Naive thymus-derived CD4-positive, alpha-beta T cell (primary cell): Measurements from ENCODE around the gene PITPNM3. TPM values are rescaled to one million over a fixed set of nuclear protein-coding genes. Genes with fewer than 3 reads are reported as not detected.
A peak's percentile ranks its signal among the peaks of the same experiment; 100 is the strongest.

Experiments used
- ATAC-seq: fragments of 150-1000 bp; cut with Tn5 transposase; 2 replicates; pipeline ENCODE4 v1.10.0; 2021; ENCODE audit warnings: mild to moderate bottlenecking, moderate library complexity
- CTCF ChIA-PET: fragments of 350-600 bp; sonication (Branson Sonifier 250); formaldehyde crosslinking; loops from one replicate; lab custom pipeline; 2021; ENCODE audit warnings: antibody characterized with exemption; lab: Charles Lee
- POLR2A ChIA-PET: fragments of 350-600 bp; sonication (Branson Sonifier 250); formaldehyde crosslinking; loops from one replicate; lab custom pipeline; 2021; ENCODE audit warnings: antibody characterized with exemption, inconsistent platforms; lab: Charles Lee
- DNase-seq, 9 donors: peaks; one replicate each; pipeline versions ENCODE4 v3.0.0 to v3.0.0-alpha.2; 2020 to 2022; ENCODE audit warnings: mixed read lengths in 1 of 9
- H3K27ac ChIP-seq: one replicate; pipeline ENCODE4 v1.7.0; 2013; ENCODE audit warnings: mild to moderate bottlenecking, low read depth, low read length, moderate library complexity
- H3K27me3 ChIP-seq, 2 donors: one replicate each; pipeline ENCODE4 v1.7.0; 2013; ENCODE audit warnings: low read length in 2 of 2, mild to moderate bottlenecking in 2 of 2, moderate library complexity in 2 of 2; ENCODE audit not compliant: control insufficient read depth in 2 of 2, insufficient read depth in 2 of 2
- H3K36me3 ChIP-seq, 3 experiments: 1 replicate in 2 of 3; 2 replicates in 1 of 3; pipeline ENCODE4 v1.7.0; 2013; ENCODE audit warnings: low read length in 3 of 3, mild to moderate bottlenecking in 3 of 3, moderate library complexity in 1 of 3; ENCODE audit not compliant: insufficient read depth in 3 of 3, control insufficient read depth in 2 of 3
- H3K4me1 ChIP-seq, 2 donors: one replicate each; pipeline ENCODE4 v1.7.0; 2013; ENCODE audit warnings: low read length in 2 of 2, mild to moderate bottlenecking in 2 of 2, moderate library complexity in 1 of 2; ENCODE audit not compliant: control insufficient read depth in 2 of 2, insufficient read depth in 2 of 2
- H3K4me3 ChIP-seq: 2 replicates; pipeline ENCODE4 v1.7.0; 2013; ENCODE audit warnings: mild to moderate bottlenecking, low read length
- H3K9me3 ChIP-seq, 3 experiments: 1 replicate in 2 of 3; 2 replicates in 1 of 3; pipeline ENCODE4 v1.7.0; 2013; ENCODE audit warnings: low read length in 3 of 3; ENCODE audit not compliant: control insufficient read depth in 2 of 3
- H3K27ac Mint-ChIP-seq, 9 donors: one replicate each; pipeline ENCODE4 v1.8.0; 2020 to 2022; ENCODE audit warnings: mixed read lengths in 9 of 9, mild to moderate bottlenecking in 8 of 9, moderate library complexity in 5 of 9, inconsistent platforms in 2 of 9
- H3K27me3 Mint-ChIP-seq, 5 donors: one replicate each; pipeline ENCODE4 v1.8.0; 2021 to 2022; ENCODE audit warnings: mixed read lengths in 5 of 5, mild to moderate bottlenecking in 1 of 5
- H3K36me3 Mint-ChIP-seq, 5 donors: one replicate each; pipeline ENCODE4 v1.8.0; 2020 to 2022; ENCODE audit warnings: mixed read lengths in 5 of 5, mild to moderate bottlenecking in 3 of 5, inconsistent platforms in 1 of 5
- H3K4me1 Mint-ChIP-seq, 7 donors: one replicate each; pipeline ENCODE4 v1.8.0; 2020 to 2022; ENCODE audit warnings: mixed read lengths in 7 of 7, mild to moderate bottlenecking in 3 of 7, inconsistent platforms in 1 of 7
- H3K4me3 Mint-ChIP-seq, 10 donors: one replicate each; pipeline ENCODE4 v1.8.0; 2020 to 2022; ENCODE audit warnings: mild to moderate bottlenecking in 10 of 10, mixed read lengths in 10 of 10, moderate library complexity in 6 of 10, inconsistent platforms in 2 of 10
- H3K9me3 Mint-ChIP-seq, 11 donors: one replicate each; pipeline ENCODE4 v1.8.0; 2020 to 2022; ENCODE audit warnings: mixed read lengths in 11 of 11, mild to moderate bottlenecking in 4 of 11, inconsistent platforms in 1 of 11, moderate library complexity in 1 of 11
- intact Hi-C, 2 donors: fragments of 100-400 bp; cut with micrococcal nuclease; formaldehyde crosslinking; loops; one replicate each; pipeline ENCODE4 v1.15.1; 2023
- polyA plus RNA-seq, 2 donors: library from polyadenylated mRNA; unstranded; fragments of 300-500 nt; fragmentation: Illumina TruSeq; gene quantifications; one replicate each; pipeline ENCODE4 v1.2.3, GENCODE V29; 2021
- total RNA-seq, 6 experiments: library from RNA in 5 of 6; stranded (reverse) in 5 of 6; gene quantifications; 1 replicate in 5 of 6; 2 replicates in 1 of 6; pipeline ENCODE4 v1.2.3 and lab custom pipeline; 2021 to 2026

The PITPNM3 gene
- total RNA-seq: under 1 TPM; 0.46 to 0.58 (median 0.51) TPM
- under 1 TPM in 1 of 2 donors, not detected in 1; 0.04 TPM for polyA plus RNA-seq
- 2.2 reads per million, percentile 10 among the genes with 10 or more reads in this experiment for total RNA-seq (lab: John Stamatoyannopoulos, UW)

DNA sequence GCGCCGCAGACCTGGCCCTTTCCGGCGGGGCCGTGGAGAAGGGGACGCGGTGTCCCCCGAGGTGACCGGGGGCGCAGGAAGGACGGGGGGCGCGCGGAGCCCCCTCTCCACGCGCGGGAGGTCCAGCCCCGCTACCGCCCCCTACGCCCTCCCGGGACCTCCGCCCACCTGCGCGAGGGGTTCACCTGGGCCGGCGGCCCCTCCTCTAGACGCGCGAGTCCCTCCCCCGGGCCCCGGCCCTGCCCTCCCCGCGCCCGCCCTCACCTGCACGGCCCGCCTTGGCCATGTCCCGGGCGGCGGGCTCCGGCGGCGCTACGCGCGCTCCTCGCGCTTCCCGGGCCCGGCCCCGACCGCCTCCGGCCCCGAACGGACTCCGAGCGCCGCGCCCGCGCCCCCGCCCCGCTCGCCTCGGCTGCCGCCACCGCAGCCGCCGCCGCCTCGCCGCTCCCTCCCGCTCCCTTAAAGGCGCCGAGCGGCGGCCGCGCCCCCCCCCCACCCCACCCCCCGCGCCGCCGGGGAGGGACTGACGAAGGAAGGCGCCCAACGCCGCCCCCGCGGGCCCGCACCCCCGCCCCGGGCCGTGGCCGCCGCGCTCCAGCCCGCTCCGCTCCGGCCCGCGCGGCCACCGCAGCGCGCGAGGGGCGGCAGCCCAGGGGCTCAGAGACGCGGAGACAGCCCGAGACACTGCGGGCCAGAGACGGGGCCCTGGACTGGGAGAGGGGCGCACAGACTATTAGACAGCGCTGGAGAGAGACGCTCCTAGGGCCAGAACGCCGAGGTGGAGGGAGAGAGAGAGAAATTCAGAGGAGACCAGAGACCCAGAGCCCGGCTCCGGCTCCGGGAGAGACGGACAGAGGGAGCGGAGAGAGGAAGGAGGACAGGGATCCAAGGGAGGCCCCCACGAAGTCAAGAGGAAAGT, at the start of gene PITPNM3:
Gene PITPNM3, minus strand, starts transcription at position 435 of the 919 bp plus-strand sequence. Its CDS starts 149 bp downstream, at position 286.
- H3K27ac Mint-ChIP-seq: no peak within 1 kb of the TSS
- no peaks in the 10 kb centered on the region for H3K9me3 Mint-ChIP-seq
- Histone ChIP-seq H3K36me3 (no peaks in the 10 kb centered on the region), H3K9me3 (no peaks in the 10 kb centered on the region), H3K4me1 (peaks cover 0 to 7% of the 10 kb centered on the region in 2 donors), H3K4me3 (no peak within 1 kb of the TSS), H3K27ac (no peak within 1 kb of the TSS), H3K27me3 (peaks cover 0 to 11% of the 10 kb centered on the region in 2 donors)
- ATAC-seq: peak; percentile 22
- H3K27me3 Mint-ChIP-seq: peaks cover 43 to 60% (median 53%) of the 10 kb centered on the region in 5 donors
- H3K4me1 Mint-ChIP-seq: peaks cover 5 to 17% (median 15%) of the 10 kb centered on the region in 7 donors
- H3K36me3 Mint-ChIP-seq: peaks cover 0 to 3% (median 0%) of the 10 kb centered on the region in 5 donors
- peak within 1 kb of the TSS; percentile 42 to 91 (median 64) for H3K4me3 Mint-ChIP-seq
- intact Hi-C loops: no loop called here
- DNase-seq: no peak
- POLR2A ChIA-PET: no interaction called here
- CTCF ChIA-PET: no interaction called here

DNA sequence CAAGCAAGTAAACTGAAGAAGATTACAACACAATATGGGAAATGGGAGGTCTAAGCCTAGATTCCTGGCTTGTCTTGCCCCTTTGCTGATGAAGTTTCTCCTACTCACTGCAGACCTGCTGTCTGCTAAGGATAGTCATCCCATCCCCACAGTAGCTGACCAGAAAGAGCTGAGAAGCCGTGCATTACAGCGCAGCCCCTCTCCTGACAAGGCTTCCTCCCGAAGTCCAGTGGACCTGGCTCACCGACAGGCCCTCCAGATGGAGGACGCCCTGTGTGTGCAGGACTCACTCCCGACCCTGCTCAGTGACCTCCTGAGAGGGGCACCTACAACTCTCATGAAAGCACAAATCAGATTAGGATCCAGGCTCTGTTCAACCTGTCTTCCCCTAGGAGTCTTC, 48.8 kb upstream of the PITPNM3 start:
- H3K36me3 Mint-ChIP-seq: peaks cover 19 to 76% (median 32%) of the 10 kb centered on the region in 5 donors
- H3K9me3 Mint-ChIP-seq: no peaks in the 10 kb centered on the region
- Histone ChIP-seq H3K4me1 (no peaks in the 10 kb centered on the region), H3K27ac (no peak overlapping the region), H3K9me3 (no peaks in the 10 kb centered on the region), H3K4me3 (no peak overlapping the region), H3K27me3 (no peaks in the 10 kb centered on the region), H3K36me3 (peaks cover 4 to 50% (median 11%) of the 10 kb centered on the region in 3 experiments)
- H3K4me3 Mint-ChIP-seq: no peak overlapping the region
- CTCF ChIA-PET: no interaction called here
- ATAC-seq (no peak), DNase-seq (no peak)
- intact Hi-C loops: no loop called here
- H3K27ac Mint-ChIP-seq: no peak overlapping the region
- POLR2A ChIA-PET: interaction anchor here (0.6 kb wide), 1 partner anchor 20 kb away, joined by 3 read pairs; no protein-coding TSS in a partner anchor
- no peaks in the 10 kb centered on the region for H3K27me3 Mint-ChIP-seq
- peaks cover 0 to 9% (median 0%) of the 10 kb centered on the region in 7 donors for H3K4me1 Mint-ChIP-seq

DNA sequence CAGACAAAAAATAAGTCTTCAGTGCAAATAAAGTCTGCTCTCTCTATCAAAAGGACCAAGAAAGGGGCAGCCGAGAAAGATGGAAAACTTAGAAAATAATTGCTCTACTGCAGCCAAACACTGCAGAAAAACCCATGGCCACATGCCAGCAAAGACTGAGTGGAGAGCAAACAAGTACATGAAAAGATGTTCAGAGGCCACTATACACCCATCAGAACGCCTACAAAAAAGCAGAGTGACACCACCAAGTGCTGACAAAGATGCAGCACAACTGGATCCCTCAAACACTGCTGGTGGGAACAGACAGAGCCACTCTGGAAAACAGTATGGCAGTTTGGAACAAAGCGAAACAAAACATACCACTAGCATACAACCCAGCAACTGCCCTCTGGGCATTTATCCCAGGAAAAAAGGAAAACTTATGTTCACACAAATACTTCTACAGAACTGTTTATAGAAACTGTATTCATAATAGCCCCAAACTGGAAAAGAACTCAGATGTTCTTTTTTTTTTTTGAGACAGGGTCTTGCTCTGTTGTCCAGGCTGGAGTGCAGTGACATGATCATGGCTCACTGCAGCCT, 47.5 kb upstream of the PITPNM3 start:
- CTCF ChIA-PET: no interaction called here
- H3K27ac Mint-ChIP-seq: peak overlapping the region in 1 of 9 donors; percentile 21

DNA sequence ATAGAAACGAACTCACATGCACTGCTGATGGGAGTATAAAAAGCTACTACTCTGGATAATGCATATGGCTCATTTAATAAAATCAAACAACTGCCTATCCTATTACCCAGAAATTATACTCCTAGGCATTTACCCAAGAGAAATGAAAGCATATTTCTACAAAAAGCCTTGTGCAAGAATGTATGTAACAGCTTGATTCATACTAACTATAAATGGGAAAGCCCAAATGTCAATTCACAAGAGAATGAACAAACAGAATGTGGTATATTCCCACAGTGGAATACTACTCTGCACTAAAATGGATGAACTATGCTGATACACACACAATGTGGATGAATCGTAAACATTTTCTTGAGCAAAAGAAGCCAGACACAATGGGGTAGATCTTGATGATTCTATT, 45.8 kb upstream of the PITPNM3 start:
- Histone ChIP-seq H3K4me1 (no peaks in the 10 kb centered on the region), H3K36me3 (peaks cover 0 to 33% (median 4%) of the 10 kb centered on the region in 3 experiments), H3K27ac (no peak overlapping the region), H3K27me3 (no peaks in the 10 kb centered on the region), H3K4me3 (no peak overlapping the region), H3K9me3 (no peaks in the 10 kb centered on the region)
- CTCF ChIA-PET: interaction anchor here (0.5 kb wide), 1 partner anchor 1101 kb away, joined by 3 read pairs; no protein-coding TSS in a partner anchor
- intact Hi-C loops: no loop called here
- POLR2A ChIA-PET: interaction anchor here (0.8 kb wide), 1 partner anchor 31 kb away, joined by 3 read pairs; no protein-coding TSS in a partner anchor
- peaks cover 0 to 9% (median 0%) of the 10 kb centered on the region in 7 donors for H3K4me1 Mint-ChIP-seq
- no peak overlapping the region for H3K27ac Mint-ChIP-seq
- H3K4me3 Mint-ChIP-seq: no peak overlapping the region
- H3K9me3 Mint-ChIP-seq: no peaks in the 10 kb centered on the region
- H3K27me3 Mint-ChIP-seq: no peaks in the 10 kb centered on the region
- no peak for DNase-seq
- H3K36me3 Mint-ChIP-seq: peaks cover 20 to 81% (median 23%) of the 10 kb centered on the region in 5 donors
- ATAC-seq: no peak

More for the DNA sequence above, 47.5 kb upstream of the PITPNM3 start:
- Histone ChIP-seq H3K36me3 (peaks cover 4 to 44% (median 4%) of the 10 kb centered on the region in 3 experiments), H3K27me3 (no peaks in the 10 kb centered on the region), H3K27ac (no peak overlapping the region), H3K4me1 (no peaks in the 10 kb centered on the region), H3K9me3 (no peaks in the 10 kb centered on the region), H3K4me3 (no peak overlapping the region)
- POLR2A ChIA-PET: no interaction called here
- Mint-ChIP-seq H3K4me1 (peaks cover 0 to 9% (median 0%) of the 10 kb centered on the region in 7 donors), H3K36me3 (peaks cover 18 to 77% (median 23%) of the 10 kb centered on the region in 5 donors), H3K9me3 (no peaks in the 10 kb centered on the region), H3K27me3 (no peaks in the 10 kb centered on the region), H3K4me3 (no peak overlapping the region)
- DNase-seq (no peak), ATAC-seq (no peak)
- intact Hi-C loops: no loop called here

DNA sequence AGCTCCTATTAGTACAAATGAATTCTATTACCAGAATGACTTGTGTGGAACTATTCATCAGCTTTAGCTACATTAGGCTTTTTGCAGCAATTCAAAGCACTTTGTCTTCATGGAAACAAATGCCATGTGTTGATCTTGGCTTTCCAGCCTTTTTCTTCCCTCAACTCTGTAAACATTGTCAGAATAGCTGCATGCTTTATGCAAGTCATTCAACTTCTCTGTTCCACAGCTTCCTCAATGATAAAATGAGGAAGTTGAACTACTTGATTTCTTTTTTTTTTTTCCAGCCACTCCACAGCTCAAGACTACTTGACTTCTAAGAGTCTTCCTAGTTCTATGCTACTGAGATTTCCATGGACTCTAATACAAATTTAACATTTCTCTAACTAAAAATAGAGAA, 43.0 kb upstream of the PITPNM3 start:
- CTCF ChIA-PET: no interaction called here

DNA sequence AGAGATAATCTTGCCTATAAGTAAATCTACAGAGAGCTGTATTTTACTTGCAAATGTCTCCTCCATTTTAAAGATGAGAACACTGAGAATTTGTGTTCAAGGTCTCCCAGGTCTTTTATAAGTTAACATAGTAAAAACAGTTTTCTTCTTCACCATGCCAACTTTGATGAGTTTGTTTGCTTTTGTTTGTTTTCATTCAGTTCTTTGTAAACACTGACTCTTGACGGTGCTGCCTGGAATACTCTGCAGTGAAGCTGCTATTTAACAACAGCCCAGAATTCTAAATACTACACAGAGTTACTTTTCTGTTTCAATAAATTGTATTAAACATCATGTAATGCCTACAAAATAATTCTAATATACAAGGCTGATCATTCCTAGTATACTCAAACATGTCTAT, 41.4 kb upstream of the PITPNM3 start:
- Histone ChIP-seq H3K4me3 (no peak overlapping the region), H3K36me3 (peaks cover 3 to 45% (median 4%) of the 10 kb centered on the region in 3 experiments), H3K4me1 (no peaks in the 10 kb centered on the region), H3K9me3 (no peaks in the 10 kb centered on the region), H3K27ac (no peak overlapping the region), H3K27me3 (no peaks in the 10 kb centered on the region)
- Mint-ChIP-seq H3K4me3 (no peak overlapping the region), H3K9me3 (peaks cover 0 to 1% (median 0%) of the 10 kb centered on the region in 11 donors), H3K27me3 (no peaks in the 10 kb centered on the region), H3K36me3 (peaks cover 13 to 80% (median 39%) of the 10 kb centered on the region in 5 donors), H3K4me1 (peaks cover 0 to under 1% (median 0%) of the 10 kb centered on the region in 7 donors), H3K27ac (peak overlapping the region in 1 of 9 donors; percentile 12)
- no peak for DNase-seq
- no peak for ATAC-seq
- ChIA-PET POLR2A (no interaction called here), CTCF (no interaction called here)
- intact Hi-C loops: no loop called here

More for the DNA sequence above, 43.0 kb upstream of the PITPNM3 start:
- Histone ChIP-seq H3K9me3 (no peaks in the 10 kb centered on the region), H3K27ac (no peak overlapping the region), H3K27me3 (no peaks in the 10 kb centered on the region), H3K36me3 (peaks cover 2 to 35% (median 4%) of the 10 kb centered on the region in 3 experiments), H3K4me1 (no peaks in the 10 kb centered on the region), H3K4me3 (no peak overlapping the region)
- H3K27ac Mint-ChIP-seq: no peak overlapping the region
- H3K9me3 Mint-ChIP-seq: peaks cover 0 to 1% (median 0%) of the 10 kb centered on the region in 11 donors
- peaks cover 0 to 9% (median 0%) of the 10 kb centered on the region in 7 donors for H3K4me1 Mint-ChIP-seq
- ATAC-seq (peak; percentile 60), DNase-seq (no peak)
- H3K4me3 Mint-ChIP-seq: no peak overlapping the region
- H3K27me3 Mint-ChIP-seq: no peaks in the 10 kb centered on the region
- POLR2A ChIA-PET: no interaction called here
- intact Hi-C loops: no loop called here
- peaks cover 14 to 82% (median 31%) of the 10 kb centered on the region in 5 donors for H3K36me3 Mint-ChIP-seq
